ENCODE measurements around the gene GCN1.

GCN1 gene

DNA sequence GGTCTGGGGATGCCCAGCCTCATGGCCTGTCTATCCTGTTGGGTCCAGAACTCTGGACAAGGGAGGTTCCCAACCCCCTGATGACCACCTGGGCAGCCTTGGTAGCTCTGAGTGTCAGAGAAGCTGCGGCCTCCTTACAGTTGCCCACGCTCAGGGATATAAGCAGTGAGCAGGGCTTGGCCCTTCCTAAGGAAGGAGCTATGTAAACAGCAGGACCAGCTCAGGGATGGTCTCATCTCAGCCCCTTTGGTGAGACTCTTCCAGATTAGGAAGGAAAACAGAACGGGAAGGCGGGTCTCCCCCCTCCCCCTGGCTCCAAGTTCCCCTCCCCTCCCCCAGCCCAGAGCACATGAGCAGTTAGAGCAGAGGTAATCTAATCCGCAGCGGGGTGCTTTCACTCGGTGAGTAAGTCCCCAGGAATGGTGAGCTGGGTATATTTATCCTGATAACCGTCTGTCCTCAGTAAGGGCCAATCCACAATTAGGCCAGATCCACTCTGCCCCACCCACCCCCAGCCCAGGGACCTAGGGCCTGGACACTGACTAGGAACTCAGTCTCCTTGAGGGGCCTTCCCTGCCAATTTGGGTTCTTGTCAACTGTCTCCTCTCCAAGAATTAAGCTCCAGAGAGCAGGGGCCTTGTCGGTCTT is 35.9 kb upstream of the GCN1 start:
- DNase-seq (ENCODE audit: insufficient read length, low spot score) = no peak
- no peak for FAIRE-seq

DNA sequence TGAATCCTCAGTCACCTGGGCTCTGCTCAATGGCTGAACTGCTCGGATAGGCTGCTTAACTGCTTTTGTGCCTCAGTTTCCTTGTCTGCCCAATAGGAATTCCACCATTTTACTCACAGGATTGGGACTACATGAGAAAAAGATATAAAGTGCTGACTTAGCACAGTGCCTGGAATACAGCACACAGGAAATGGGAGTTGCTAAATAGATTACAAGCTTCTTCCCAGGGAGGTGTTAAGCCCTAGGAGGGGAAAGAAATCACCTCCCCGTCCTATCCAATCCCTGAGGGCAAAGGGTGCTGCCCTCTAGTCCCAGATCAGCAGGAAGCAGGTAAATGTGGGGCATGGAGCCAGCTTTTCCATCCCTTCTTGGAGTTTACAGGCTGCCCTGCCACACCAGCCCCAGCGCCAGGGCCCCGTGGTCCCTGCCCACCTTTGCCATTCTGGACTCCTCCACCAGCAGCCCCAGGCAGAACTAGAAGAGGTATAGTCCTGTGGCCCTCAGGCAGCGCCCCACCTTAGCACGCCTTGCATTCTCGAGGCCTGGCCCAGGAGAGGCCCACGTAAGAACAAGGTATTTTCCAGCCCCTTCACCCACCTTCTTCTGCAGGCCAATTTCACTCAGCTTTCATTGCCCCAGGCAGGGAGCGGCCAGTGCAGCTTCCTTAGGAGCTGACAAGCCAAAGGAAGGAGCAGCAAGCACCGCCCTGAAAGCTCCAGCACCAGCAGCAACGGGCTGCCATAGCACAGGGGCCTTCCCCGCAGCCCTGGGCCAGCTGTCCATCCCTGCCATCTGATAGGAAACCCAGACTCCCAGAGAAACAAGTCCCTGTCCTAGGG is 35.2 kb upstream of the GCN1 start:
- DNase-seq (ENCODE audit: insufficient read length, low spot score) = no peak
- no peak for FAIRE-seq

DNA sequence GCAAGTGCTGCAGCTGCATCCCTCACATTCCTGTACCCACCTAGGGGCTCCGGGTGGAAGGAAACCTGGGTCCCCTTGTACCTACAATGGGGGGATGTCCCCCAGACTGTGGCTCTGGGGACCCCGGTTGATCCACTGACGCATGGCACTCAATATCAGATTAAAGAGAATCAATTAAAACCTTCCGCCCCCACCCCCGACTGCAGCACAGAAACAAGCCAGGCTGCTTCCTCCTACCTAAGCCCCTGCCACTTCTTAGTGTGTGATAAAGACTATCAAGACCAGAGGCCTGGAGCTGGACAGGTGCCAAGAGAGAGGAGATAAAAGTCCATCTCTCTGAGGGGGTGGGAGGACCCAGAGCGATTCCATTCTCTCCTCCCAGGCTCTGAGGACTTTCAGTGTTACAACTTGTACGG is 34.6 kb upstream of the GCN1 start:
- no peak for FAIRE-seq
- no peak for DNase-seq (ENCODE audit: insufficient read length, low spot score)

DNA sequence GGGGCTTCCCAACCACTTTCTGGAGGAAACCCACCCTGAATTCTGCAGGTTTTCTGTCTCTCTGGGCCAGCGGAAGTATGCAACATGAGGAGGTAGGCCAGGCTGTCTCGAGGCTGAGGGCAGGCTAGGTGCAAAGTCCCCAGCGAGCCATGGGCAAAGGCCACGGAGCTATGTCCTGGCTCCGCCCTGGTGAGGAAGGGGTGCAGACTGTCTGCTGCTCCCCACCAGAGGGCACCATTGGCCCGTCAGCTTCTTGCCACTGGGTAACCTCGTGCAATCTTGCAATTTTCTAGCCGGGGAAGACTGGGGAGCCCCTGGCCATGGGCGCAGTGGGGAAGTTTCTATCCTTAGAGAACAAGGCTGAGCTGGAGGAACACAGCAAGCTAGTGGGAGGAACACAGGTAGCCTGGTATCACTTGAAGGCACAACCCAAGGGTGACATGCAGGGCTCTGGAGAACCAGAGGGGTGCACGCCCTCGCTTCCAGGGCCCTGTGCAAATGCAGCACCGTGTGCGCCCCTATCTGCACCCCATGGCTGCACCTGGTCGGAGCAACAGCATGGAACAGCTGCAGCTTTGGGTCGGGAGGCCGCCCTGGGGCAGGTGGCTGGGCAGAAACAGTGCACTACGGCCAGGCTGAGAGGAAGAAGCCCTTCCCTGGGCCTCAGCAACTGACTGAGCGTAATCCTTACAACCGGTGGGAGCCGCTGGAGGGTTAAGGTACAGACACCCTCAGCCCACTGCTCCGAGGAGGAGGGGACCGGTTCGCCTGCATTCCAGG is 34.0 kb upstream of the GCN1 start:
- FAIRE-seq = peak; percentile 56
- DNase-seq (ENCODE audit: insufficient read length, low spot score) = peak; percentile 93

DNA sequence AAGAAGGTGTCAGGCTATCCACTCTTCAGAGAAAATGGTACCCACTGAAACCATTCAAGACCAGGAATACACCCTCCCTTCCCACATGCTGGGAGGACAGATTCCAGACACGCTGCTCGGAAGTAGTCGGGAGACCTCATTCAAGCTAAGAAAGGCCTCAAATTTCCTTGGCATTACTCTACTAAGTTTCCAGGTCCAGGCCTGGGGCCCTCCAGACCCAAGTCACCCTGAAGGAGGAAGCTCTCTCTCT is 33.5 kb upstream of the GCN1 start:
- DNase-seq (ENCODE audit: insufficient read length, low spot score) (no peak), FAIRE-seq (no peak)

DNA sequence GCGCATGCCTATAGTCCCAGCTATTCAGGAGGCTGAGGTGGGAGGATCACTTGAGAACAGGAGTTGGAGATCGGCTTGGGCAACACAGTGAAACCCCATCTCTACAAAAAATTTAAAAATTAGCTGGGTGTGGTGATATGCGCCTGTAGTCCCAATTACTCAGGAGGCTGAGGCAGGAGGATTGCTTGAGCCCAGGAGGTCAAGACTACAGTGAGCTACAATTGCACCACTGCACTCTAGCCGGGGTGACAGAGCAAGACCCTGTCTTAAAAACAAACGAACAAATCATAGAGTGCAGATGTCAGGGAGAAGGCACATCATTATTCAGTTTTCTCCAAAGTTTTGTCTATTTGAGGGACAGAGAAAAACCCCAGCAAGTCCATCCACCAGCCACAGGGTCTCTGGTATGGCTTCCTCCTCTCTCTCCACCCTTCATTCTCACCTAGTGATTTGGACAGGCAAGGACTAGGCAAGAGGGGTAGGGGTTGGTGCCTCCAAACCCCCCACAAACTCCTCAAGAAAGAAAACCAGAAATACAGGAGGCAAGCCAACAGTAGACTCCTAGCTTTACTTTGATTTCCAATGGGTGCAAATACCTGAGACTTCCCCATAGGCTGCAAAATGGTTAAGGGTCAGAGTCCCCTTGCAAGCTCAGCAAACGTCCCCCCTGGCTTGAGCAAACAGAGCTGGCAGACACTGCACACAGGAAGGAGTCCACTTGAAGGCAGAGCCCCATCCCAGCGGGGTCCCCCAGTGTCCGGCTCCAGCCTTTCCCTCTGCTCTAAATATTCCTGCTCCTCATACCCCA is 32.9 kb upstream of the GCN1 start:
- FAIRE-seq = no peak
- DNase-seq (ENCODE audit: insufficient read length, low spot score) = no peak

DNA sequence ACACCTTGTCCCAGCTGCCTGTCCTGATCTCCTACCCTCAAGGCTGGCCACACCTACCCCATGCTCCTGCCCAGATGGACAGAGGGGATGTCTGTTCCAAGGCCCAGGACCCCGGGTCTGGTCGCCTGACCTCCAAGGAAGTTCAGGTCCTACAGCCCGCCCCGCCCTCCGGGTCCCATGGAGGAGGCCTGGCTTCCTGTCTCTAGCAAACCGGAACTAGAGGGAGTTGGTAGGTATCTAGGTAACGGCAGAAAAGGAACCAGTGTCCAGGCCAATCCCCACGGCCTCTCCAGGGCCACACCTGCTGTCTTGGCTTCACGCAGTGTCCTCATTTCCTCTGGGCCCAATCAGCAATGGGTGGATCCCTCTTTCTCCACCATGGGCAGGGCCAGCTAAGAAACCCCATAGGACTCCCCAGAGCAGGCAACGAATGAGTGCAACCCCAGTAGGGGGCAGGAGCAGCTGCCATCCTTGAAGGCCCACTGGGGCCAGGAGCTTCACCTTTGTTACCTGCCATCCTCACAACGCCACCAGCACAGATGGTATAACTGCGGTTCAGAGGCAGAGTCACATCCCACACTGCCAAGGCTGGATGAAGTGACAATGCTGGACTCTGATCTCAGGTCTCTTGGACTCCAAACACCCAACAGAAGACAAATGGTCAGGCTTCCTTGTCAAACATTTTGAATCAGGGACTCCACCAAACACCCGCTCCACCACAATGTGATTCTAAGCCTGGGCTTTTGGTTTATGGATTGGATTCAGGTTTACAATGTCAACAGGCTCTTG is 31.5 kb upstream of the GCN1 start:
- DNase-seq (ENCODE audit: insufficient read length, low spot score) (peak; percentile 51), FAIRE-seq (no peak)

DNA sequence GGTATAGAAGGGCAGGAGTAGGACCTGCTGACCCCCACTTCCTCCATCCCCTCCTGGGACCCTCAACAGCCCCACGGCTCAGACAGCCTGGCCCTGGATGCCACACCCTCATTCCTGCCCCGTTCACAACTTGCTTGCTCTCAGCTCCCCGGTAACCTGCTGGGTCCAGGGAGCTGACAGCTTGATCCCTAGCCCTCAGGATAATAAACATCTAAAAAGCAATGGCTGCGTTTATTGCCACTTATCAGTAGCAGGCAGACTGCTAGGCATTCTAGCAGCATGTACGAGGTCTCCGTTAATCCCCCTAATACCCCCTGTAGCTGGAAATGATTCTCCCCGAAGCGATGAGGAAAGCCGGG is 30.7 kb upstream of the GCN1 start:
- DNase-seq (ENCODE audit: insufficient read length, low spot score) (no peak), FAIRE-seq (no peak)

DNA sequence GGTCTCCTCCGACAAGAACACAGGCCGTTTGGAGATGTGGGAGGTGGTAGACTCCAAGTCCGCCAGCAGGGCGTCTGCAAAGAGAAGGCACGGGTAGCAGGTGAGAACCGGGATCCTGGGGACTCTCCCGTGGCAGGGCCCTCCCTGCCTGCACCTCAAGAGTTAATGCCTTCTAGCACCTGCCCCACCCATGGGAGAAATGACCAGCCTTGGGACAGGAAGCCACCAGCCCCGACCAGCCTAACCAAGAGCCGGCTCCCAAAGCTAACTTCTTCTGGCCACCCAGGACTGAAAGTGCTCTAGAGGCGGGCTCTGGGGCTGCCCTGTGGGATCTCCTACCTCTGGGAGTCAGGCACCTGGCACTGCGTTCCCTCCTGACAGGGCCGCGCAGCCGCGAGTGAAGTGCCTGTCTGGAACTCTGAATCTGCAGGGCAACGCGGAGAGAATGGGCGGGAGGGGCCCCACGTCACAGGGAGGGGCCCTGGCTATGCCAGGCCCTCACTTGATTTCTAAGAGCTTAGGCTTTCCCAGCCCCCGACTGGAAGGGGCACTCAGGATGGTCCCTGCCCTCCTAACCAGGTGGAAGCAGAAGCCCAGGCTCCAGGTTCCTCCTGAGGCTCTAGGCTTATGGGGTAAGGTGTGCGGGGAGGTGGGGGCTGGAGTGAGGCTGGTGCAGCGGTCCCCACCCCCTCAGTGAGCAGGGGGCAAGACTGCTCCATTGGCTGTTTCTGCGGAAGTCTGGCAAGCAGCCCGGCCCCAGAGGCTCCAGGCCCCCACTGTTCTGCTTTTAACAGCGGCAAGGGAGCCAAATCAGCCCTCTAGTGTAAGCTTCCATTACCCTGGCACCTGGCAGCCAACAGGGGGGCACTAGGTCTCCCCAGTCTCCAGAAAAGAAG is 30.0 kb upstream of the GCN1 start:
- DNase-seq (ENCODE audit: insufficient read length, low spot score) (no peak), FAIRE-seq (no peak)

DNA sequence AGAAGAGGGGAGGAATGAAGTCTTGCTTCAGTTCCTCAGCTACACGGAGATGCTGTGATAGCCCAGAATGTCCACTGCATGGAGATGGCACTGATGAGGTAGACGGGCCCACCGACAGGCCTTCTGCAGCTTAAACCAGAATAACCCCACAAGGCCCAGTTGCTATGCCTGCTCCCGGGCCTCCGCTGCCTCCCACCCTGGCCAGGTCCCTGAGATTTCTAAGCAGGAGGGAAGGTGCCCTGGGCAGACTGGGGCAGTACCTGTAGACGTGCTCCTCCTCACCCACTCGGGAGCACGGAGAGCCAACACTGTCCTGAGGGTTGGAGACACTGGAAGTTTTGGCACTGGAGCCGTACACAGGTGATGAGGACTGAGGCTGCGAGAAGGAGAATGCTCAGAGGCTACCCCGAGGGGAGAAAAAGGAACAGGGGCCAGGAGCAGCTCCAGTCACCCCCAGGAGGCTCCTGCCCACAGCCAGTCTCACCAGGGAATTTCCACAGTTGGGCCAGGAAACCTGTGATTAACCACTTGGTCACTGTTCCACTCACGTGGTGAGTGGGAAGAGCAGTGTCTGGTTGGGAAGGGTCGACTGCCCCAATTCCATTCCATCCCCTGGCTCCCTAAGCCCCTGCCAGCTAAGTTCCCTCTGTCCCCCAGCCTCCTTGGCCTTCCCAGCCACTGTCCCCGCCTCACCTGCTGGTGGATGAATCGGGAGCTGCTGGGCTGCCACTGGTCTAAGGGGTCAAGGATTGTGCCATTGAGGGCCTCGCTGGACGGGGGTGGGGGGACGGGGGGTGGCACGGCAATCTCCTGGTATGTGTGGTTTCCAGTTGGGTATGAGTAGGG is 29.2 kb upstream of the GCN1 start:
- DNase-seq (ENCODE audit: insufficient read length, low spot score) = no peak
- FAIRE-seq = no peak

DNA sequence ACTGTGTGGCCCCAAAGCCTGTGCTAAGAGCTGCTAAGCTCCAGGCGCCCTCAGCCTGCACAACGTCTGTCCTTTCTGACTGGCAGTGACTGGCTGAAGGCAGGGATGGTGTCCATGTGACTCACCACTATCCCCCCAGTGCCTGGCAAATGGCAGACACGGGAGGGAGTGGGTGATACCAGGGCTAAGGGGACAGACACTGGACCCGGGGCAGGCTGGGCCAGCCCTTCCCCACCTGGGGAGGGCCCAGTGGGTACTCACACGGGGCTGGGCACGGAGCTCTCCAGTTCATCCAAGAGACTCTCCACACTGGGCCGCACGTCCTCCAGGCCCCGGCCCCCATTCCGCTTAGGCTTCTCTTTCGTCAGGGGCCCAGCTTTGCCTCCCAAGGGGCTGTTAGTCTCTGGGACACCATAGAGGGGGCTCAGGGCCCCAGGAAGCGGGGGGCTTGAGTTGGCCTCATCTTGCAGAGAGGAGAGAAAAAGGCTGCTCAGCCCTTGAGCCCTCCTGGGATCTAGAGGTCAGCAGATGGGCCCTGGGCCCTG is 27.8 kb upstream of the GCN1 start:
- DNase-seq (ENCODE audit: insufficient read length, low spot score) (no peak), FAIRE-seq (no peak)

DNA sequence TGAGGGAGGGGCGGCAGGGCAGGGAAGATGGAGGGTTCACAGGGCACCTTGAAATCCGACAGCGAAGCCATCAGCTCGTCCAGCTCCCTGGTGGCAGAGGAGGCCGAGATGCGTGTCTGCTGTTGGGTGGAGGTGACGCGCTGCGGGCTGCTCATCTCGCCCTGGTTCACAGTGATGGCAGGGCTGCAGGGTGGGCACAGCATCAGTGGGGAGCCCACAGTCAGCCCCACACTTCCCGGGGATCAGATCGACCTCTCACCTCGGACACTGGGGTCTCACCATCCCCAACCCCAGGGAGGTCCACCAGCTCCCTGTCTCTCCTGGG is 27.0 kb upstream of the GCN1 start:
- no peak for FAIRE-seq
- no peak for DNase-seq (ENCODE audit: insufficient read length, low spot score)

DNA sequence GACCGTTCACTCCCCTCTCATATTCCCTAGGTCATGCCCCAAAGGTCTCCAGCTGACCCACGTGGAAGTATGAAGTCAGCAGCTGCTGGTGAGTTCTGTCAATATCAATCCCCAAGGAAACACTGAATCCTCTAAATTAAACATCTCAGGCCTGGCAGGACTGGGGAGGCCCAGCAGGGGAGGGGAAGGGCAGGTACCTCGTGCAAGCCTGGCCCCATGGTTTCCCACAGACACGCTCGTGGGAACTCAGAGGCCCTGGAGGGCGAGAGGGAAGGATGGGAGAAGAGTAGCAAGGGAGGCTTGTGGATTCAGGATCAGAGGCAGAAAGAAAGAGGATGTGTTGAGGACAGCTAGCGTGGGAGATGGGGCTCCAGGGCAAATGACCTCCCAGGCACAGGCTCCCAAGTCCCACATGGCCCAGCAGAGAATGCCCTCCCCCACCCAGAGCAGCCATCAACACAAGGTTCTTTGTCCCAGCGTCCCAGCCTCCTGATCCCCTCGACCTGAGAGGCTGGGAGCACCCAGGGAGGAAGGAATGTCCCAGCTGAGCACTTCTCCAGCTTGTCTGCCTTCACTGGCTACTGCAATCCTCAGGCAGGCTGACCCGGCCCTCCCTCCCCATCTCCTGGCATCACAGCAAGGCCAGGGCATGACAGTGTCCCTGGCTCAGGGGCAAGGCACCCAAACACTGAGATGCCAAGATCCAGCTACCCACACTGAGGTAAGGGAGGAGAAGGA is 26.5 kb upstream of the GCN1 start:
- DNase-seq (ENCODE audit: insufficient read length, low spot score) = no peak
- FAIRE-seq = no peak

DNA sequence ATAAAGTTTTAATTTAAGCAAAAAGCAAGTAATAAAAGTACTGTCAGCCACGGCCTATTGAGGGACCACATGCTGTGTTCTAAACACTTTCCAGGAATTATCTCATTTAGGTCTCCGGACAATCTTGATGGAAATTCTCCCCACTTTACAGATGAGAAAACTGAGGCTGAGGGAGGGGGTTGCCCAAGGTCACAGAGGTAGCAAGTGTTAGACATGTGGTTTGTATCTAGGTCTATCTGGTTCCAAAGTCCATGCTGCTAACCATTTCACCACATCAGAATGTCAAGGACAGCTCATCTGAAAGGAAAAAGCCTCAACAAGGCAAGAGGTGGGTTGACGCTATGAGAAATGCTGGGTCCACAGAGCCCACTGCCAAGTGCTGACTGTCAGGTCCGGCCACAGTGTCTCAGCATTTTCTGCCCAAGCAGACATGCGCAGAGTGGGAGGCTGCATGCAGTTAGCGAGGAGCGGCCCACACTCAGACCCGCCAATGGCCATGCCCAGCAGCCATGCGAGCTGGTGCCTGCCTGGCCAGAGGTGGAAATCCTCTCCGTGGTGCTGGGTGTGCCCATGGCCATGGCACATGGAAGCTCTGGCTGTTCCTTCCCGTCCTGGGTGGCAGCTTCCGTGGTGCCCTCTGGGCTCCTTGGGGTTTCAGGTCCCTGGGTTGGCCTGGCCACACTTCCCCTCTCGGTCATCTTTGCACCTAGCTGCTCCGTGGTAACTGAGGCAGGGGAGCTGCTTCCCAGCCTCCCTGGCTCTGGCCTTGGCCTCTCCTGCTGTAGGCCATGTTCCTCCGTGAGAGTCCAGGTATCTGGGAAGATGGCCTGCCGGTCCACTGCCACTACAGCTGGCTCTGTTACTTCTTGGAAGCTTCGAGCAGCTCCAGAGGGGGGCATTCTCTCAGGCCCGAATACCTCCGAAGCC is 24.4 kb upstream of the GCN1 start:
- FAIRE-seq (no peak), DNase-seq (ENCODE audit: insufficient read length, low spot score) (no peak)

DNA sequence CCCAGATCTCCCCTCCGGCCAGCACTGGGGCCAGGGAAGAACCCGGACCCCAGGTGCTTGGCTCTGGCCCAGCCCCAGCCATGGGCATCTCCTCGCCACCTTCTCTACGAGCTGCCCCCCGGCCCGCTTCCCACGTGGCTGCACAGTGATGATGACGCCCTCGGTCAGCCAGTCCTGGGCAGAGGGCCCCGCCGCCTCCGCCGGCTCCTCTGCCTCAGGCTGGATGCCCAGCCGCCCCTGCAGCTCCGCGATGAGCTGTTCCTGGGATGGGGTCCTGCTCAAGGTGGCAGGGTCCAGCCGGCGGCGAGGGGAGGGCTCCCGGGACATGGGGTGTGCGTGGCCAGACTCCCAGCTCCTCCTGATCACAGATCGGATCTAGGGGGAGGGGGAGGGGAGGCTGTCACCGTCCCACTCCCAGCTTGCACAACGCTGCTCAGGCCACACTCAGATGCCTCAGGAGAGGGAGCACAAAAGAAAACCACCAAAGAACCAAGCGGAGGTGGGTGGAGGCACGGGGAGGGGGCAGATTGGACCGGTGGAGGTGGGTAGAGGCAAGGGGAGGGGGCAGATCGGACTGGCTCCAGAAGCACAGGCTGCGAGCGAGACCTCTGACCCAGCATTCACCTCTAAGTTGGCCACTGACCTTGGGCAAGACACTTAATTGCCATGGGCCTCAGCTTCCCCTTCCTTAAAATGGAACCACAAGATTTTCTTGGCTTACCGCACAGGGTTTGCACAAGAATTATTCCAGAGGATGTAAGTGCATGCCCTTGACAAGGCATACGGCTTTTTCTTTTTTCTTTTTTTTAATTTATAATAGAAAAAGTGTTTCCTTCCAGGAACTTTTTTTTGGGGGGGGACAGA is 22.5 kb upstream of the GCN1 start:
- DNase-seq (ENCODE audit: insufficient read length, low spot score) (no peak), FAIRE-seq (no peak)
